Measurements from ENCODE around the gene DVL2. TPM values are rescaled to one million over a fixed set of nuclear protein-coding genes. Genes with fewer than 3 reads are reported as not detected.

The DVL2 gene
- total and polyA plus RNA-seq, 2 of the 13 experiments (the other 11 are each of a cell fraction or from before 2014, with no cell fraction given) = 5.7 to 38.2 TPM

- TF ChIP-seq STAT6 (CRISPR knock-in tag; IDR thresholded peaks at IDR 0.05; ENCODE audit: borderline replicate concordance) (no peak), ZNF687 (CRISPR knock-in tag; IDR thresholded peaks at IDR 0.05) (peak; percentile 64), ZBTB44 (CRISPR knock-in tag; IDR thresholded peaks at IDR 0.05) (no peak), THAP8 (CRISPR knock-in tag; IDR thresholded peaks at IDR 0.05; ENCODE audit: borderline replicate concordance) (no peak), MYPOP (CRISPR knock-in tag; IDR thresholded peaks at IDR 0.05) (no peak), ZNF784 (CRISPR knock-in tag; IDR thresholded peaks at IDR 0.05; ENCODE audit: borderline replicate concordance) (no peak), ZNF746 (CRISPR knock-in tag; IDR thresholded peaks at IDR 0.05) (0 out of 2 replicates have a peak, but pooled peaks have one; percentile 19), SALL2 (CRISPR knock-in tag; IDR thresholded peaks at IDR 0.05) (0 out of 2 replicates have a peak, but pooled peaks have one; percentile 36), CHD2 (IDR thresholded peaks at IDR 0.05; ENCODE audit: low read depth, low read length) (no peak), ETS1 (CRISPR knock-in tag; IDR thresholded peaks at IDR 0.05) (no peak), ZC3H13 (CRISPR knock-in tag; IDR thresholded peaks at IDR 0.05) (no peak), MAZ (IDR thresholded peaks at IDR 0.05; ENCODE audit: borderline replicate concordance, low read depth, low read length) (0 out of 2 replicates have a peak, but pooled peaks have one; percentile 27), MAZ (CRISPR knock-in tag; IDR thresholded peaks at IDR 0.05; ENCODE audit: low read depth) (no peak), MLX (CRISPR knock-in tag; IDR thresholded peaks at IDR 0.05) (no peak)
Measured at GRCh38 chr17:7281953-7282751, 47.8 kb upstream of the DVL2 start (continued).

All from HepG2 (cell line).